HCT116 (cell line): ENCODE data around the gene EXOSC7.

Experiments used
- ELF1 ChIP-seq: IDR thresholded peaks from 2 replicates; pipeline ENCODE4 v1.6.1; 2012; ENCODE audit warnings: low read depth, borderline replicate concordance
- FOSL1 ChIP-seq: IDR thresholded peaks from 2 replicates; pipeline ENCODE4 v1.6.1; 2012; ENCODE audit warnings: low read depth
- POLR2A ChIP-seq: IDR thresholded peaks from 2 replicates; pipeline ENCODE4 v1.7.0; 2011; ENCODE audit warnings: borderline replicate concordance; ENCODE audit not compliant: insufficient read depth, insufficient read length; ENCODE audit errors: extremely low read depth
- POLR2AphosphoS5 ChIP-seq: IDR thresholded peaks from 2 replicates; pipeline ENCODE4 v1.6.1; 2011; ENCODE audit warnings: mild to moderate bottlenecking, low read depth, low read length, moderate library complexity
- SIN3A ChIP-seq: IDR thresholded peaks from 2 replicates; pipeline ENCODE4 v1.6.1; 2012; ENCODE audit warnings: low read depth
- SP1 ChIP-seq: IDR thresholded peaks from 2 replicates; pipeline ENCODE4 v1.6.1; 2012; ENCODE audit warnings: low read depth
- SRF ChIP-seq: IDR thresholded peaks from 2 replicates; pipeline ENCODE4 v1.6.1; 2012; ENCODE audit warnings: low read depth
- TF ChIP-seq, protein P1 (sequence below), 3 experiments: fragments of 200-600 bp in 1 of 3; sonication (generic) in 1 of 3; IDR thresholded peaks in 2 of 3; conservative IDR thresholded peaks in 1 of 3; 2 replicates each; pipeline ENCODE4 v1.5.1; 2012 to 2017; ENCODE audit warnings: low read depth in 2 of 3, low read length in 2 of 3, antibody characterized with exemption in 1 of 3, borderline replicate concordance in 1 of 3, control low read depth in 1 of 3, mild to moderate bottlenecking in 1 of 3, mixed read lengths in 1 of 3, mixed run types in 1 of 3, moderate library complexity in 1 of 3; ENCODE audit not compliant: insufficient read depth in 1 of 3
- TF ChIP-seq, protein P2 (sequence below): IDR thresholded peaks from 2 replicates; pipeline ENCODE4 v1.6.1; 2011; ENCODE audit warnings: mild to moderate bottlenecking, low read length, moderate library complexity; ENCODE audit not compliant: insufficient replicate concordance; ENCODE audit errors: extremely low read depth

DNA sequence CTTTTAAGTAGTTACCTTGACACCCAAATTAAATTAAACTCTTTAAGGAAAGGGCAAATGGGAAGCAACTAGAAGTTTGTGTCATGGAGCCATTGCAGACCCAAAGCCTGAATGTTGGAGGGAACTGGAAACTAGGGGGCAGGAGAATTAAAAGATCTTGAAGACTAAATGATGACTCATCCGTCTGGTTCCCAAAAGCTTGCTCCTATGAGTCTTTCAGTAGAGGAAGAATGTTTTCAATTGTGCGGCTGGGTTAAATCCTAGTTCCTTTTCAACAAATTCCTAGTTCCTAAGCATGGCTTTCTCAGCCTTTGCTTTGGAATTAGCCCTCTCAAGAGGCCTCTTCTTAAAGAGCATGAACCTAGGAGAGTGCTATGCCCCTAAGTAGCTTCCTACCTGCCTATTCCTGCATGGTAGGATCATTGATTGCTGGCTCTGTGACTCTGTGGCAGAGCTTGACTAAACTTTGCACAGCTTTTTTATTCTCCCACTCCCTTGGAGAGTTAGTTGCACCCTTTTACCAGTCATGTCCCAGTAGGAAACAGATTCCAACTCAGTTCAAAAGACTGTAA, 67.8 kb downstream of the EXOSC7 start:
- TF ChIP-seq, protein P1, sequence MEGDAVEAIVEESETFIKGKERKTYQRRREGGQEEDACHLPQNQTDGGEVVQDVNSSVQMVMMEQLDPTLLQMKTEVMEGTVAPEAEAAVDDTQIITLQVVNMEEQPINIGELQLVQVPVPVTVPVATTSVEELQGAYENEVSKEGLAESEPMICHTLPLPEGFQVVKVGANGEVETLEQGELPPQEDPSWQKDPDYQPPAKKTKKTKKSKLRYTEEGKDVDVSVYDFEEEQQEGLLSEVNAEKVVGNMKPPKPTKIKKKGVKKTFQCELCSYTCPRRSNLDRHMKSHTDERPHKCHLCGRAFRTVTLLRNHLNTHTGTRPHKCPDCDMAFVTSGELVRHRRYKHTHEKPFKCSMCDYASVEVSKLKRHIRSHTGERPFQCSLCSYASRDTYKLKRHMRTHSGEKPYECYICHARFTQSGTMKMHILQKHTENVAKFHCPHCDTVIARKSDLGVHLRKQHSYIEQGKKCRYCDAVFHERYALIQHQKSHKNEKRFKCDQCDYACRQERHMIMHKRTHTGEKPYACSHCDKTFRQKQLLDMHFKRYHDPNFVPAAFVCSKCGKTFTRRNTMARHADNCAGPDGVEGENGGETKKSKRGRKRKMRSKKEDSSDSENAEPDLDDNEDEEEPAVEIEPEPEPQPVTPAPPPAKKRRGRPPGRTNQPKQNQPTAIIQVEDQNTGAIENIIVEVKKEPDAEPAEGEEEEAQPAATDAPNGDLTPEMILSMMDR (IDR thresholded peaks at IDR 0.05 in 2 of 3, conservative IDR thresholded peaks at IDR 0.05 in 1 of 3; ENCODE audit: borderline replicate concordance in 1 of 3, insufficient read depth in 1 of 3, low read depth in 2 of 3, low read length in 2 of 3): 0 out of 6 replicates have a peak, but pooled peaks of 1 of the 3 experiments have one; percentile 38
- no peak for TF ChIP-seq SRF
- TF ChIP-seq POLR2A: no peak
- no peak for TF ChIP-seq SIN3A
- no peak for TF ChIP-seq POLR2AphosphoS5
- TF ChIP-seq SP1: no peak
- no peak for TF ChIP-seq ELF1
- TF ChIP-seq, protein P2, sequence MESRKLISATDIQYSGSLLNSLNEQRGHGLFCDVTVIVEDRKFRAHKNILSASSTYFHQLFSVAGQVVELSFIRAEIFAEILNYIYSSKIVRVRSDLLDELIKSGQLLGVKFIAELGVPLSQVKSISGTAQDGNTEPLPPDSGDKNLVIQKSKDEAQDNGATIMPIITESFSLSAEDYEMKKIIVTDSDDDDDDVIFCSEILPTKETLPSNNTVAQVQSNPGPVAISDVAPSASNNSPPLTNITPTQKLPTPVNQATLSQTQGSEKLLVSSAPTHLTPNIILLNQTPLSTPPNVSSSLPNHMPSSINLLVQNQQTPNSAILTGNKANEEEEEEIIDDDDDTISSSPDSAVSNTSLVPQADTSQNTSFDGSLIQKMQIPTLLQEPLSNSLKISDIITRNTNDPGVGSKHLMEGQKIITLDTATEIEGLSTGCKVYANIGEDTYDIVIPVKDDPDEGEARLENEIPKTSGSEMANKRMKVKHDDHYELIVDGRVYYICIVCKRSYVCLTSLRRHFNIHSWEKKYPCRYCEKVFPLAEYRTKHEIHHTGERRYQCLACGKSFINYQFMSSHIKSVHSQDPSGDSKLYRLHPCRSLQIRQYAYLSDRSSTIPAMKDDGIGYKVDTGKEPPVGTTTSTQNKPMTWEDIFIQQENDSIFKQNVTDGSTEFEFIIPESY: no peak
- peak; percentile 61 for TF ChIP-seq FOSL1
